Right renal cortex interstitium (tissue), 3 donors: ENCODE results near the gene INPP1. TPM values are rescaled to one million over a fixed set of nuclear protein-coding genes. Genes with fewer than 3 reads are reported as not detected.

Experiments used
- DNase-seq, 3 donors: peaks; one replicate each; pipeline ENCODE4 v3.0.0-alpha.2; 2013; ENCODE audit warnings: low read depth in 3 of 3, low spot score in 2 of 3
- polyA plus RNA-seq, 3 donors: library from polyadenylated mRNA; unstranded; fragments of 120-200 nt; gene quantifications; one replicate each; pipeline ENCODE4 v1.2.1, GENCODE V29; 2013; ENCODE audit not compliant: insufficient read length in 3 of 3

INPP1 gene
- polyA plus RNA-seq, 3 donors, result 10.8 to 14.3 (median 14.0) TPM

DNA sequence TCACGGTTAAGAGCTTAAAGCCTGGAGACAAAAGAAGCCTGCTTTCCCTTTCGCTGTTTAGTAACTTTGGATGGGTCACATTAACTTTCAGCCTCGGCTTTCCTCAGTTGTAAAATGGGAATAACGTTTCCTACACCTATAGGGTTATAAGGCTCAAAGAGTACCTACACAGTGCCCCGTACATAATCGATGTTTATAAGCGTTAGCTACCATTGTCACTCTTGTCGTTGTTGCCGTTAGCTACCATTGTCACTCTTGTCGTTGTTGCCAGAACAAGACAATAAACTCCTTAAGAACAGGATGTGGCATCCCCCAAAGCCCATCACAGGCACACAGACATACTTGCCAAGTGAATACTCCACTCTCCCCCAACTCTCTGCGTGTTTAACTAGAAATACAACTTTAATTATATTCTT is 63.9 kb downstream of the INPP1 start:
- no peak for DNase-seq

DNA sequence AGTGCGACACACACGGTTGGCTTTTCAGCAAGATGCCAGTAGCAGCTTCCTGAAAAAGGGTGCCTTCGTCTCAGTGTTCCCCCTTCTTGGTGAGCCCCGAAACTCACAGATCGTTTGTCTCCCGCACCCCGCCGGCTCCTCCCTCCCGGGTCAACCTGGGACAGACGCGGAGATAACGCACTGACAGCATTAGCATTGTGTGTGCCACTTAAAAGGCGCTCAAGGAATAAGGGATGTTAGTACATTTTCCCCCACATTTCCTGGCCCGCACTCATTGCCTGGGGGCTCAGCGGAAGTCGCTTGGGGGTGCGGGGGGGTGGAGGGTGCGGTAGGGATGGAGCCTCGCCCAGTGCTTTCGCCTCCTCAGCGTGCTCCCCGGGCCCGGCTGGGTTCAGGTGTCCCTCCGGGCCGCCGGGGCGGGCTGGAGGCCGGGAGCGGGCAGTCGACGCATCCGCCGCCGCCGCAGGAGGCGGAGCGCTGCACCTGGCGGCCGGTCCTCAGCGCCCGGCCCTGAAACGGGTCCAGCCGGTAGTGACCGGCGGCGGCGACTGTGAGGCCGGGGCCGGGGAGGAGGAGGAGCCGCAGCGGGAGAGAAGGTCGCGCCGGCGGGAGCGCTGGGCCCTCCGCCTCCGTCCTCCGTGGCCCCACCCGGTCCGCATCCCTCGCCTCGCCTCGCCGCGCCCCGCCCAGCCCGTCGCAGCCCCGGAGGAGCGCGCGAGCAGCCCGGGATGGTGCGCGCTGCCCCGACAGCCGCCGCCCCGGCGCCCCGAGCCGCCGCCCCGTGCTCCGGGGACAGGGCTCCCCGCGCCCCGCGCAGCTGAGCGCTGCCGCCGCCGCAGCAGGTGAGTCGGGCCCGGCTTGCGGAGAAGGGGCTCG is 64.5 kb downstream of the INPP1 start, which contains the start of gene MFSD6:
TSS of gene MFSD6 (plus strand) at position 694 of the 876 bp plus-strand sequence. CDS start 27,675 bp downstream, outside the sequence.
- DNase-seq, result no peak

DNA sequence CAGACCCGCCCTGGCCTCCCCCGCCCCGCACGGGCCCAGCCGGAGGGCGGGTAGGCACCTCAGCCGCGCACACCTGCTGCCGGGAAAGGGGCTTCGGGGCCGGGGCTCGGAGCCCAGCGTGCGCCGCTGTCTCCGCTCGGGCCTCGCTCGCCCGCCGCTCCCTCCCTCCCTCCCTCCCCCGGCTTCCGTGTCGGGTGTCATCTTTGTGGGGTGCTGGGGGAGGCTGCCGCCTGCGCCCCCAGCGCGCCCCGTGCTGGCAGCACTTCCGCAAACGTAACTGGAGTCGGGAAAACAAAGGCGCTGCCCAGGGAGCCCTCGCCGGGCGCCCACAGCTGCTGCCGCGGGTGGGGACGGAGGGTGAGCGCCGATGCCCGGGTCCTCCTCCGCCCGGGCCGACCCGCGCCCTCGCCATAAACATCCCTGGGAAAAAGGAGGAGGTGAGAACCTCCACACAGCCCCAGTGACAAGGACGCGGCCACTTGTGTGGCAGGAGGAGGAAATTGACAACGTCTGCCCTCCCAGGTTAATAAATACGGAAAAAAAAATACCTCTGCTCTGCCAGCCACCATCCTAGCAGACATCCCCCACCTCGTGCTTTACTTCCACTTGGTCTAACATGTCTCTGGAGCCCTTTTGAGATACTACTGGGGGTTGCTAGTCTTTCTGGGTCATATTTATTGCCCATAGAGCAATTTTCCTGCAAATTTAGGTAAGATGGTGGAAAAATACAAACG is 65.3 kb downstream of the INPP1 start:
- DNase-seq, result no peak

DNA sequence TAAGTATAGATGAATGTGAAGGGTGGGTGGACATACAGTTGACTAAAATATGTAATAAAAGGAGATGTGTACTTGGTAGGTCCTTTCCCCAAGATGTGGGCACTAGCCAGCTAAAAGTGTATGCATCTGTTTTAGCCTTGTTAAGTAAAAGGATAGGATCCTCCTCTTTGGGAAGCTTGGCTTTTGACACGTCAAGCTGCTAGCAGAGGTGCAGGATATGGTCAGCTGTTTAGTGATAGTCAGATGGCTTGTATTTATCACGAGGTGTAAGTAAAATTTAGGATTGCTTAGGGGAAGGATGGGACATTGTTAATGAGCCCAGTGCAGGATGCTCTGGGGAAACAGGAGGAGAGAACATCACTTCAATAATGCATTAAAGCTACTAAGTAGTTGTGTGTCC is 66.2 kb downstream of the INPP1 start:
- no peak for DNase-seq

DNA sequence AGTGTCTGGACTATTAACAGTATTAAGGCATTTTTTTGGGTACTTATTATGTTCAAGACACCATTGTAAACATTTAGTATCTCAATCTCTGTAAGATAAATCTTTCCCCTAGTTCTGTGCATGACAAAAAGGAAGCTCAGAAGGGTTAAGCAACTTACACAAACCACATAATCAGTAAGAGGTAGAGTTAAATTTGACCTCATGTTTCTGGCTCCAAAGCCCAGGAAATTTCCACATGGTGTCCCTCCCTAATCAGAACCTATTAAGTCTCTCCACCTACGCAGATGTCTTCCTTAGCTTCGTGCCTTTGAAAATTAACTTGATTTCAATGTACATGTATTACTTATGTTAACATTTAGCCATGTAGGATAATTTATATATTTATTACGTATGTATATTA is 66.8 kb downstream of the INPP1 start:
- DNase-seq, result no peak

DNA sequence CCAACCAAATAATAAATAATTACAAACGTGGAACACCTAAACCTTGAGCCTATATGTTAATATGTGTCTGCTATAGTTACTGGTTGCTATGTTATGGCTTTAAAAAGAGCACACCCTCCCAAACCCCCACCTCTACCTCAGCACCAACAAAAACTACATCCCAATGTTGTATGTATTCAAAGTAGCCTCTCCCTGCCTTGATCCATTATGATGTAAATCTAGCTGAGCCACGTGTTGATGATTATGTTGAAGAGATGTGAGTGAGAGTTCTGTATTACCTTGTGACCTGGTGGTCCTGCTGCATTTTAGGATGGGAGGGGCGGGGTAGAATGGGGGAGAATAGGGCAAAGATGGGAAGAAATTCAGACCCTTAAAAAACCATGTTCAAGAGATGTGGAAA is 69.6 kb downstream of the INPP1 start:
- DNase-seq, result no peak

DNA sequence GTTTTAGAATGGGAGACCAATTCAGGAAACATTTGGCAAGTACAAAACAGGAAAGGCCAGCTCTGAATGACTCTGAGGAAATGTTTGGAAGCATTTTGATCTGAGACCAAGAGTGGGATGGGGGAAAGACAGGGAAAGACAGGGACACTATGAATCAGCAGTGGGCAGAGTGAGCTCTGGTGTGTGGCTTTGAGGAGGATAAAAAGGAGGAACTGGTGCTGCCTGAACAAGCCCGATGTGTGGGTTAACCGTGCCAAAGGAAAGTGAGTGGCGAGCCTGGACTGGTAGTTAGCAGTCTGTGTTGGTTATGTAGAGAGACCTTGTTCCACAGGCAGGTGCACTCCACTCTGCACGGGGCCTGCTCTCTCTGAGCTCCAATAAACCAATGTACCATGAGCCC is 70.0 kb downstream of the INPP1 start:
- DNase-seq, result no peak

DNA sequence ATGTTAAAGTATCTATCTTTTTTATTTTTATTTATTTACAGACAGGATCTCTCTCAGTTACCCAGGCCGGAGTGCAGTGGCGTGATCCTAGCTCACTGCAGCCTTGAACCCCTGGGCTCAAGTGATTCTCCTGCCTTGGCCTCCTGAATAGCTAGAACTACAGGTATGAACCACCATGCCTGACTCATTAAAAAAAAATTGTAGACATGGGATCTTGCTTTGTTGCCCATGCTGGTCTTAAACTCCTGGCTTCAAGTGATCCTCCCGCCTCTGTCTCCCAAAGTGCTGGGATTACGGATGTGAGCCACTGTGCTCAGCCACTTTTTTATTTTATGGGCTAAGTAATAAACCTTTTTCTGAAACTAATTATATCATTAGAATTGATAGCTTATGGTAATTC is 71.9 kb downstream of the INPP1 start:
- no peak for DNase-seq

DNA sequence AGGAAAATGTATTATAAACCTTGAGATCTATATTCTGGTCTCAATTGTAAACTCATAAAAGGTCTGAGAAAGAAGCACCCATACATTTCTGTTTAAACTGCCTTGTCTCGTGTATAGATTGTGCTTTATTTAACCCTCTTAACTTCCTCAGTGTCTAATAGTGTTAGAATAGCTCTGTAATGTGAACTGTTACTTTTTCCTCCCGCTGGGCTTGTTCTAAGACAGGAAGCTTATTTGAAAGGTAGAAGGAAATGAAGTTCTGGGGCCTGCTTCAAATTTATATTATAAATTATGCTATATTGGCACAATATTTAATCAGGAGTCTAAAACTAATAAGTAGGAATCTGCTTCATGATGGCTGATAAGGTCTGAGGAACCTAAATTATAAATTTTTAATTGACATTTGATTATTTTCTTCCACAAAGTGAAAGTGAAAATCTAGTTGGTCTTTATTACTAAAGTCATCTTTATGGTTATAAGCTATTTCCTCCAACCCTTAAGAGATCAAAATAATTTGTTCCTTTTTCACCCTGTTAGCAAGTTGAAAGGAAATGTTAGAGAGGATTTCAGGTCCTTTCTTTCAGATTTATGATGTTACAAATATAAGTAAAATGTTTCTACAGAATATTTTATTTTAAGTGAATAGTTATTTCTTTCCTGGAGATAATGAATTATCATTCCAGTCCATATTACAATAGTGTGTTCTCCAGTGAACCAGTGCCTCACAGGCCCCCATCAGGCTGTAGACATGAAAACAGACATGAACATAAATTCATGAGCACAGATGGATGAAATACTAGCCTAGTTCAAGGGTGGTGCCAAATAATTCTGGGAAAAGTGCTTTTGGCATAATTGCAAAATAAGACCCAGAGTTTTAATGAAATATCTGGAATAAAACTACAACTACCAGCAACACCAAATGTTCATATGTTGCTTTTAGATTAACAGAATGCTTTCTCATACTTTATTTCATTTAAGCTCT is 72.7 kb downstream of the INPP1 start:
- no peak for DNase-seq

DNA sequence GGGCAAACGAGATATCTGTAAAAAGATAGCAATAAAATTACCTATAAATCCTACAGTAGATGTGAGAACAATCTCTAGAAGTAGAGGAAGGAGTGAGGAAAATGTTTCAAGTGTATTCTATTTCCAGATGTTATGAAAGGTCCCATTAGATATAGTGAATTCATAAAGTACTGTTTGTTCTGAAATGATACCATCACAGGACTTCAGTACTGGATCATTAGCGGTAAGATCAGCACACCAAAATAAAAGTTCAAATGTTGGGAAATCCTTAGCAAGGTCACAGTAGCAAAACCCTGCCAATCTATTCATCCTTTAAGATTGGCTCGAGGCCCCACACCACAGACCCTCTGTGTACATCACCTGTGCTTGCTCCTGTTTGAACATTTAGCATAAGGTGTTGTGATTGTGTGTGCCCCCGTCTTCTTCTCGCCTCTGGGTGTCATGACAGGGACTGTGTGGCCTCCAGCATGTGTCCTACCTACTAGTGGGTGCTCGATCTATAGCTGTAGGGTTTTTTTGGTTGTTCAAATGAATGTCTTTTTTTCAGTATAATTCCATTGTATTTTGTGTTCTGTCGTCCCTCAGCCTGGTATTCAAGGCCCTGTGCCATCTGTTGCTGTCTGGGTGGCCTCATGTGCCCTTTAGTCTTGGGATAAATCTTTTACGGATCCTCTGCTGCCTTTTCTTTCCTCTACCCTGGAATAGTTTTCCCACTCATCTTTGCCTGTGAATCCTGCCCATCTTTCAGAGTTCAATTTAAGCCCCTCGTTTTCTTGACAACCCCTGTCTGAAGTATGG is 73.9 kb downstream of the INPP1 start:
- no peak for DNase-seq

DNA sequence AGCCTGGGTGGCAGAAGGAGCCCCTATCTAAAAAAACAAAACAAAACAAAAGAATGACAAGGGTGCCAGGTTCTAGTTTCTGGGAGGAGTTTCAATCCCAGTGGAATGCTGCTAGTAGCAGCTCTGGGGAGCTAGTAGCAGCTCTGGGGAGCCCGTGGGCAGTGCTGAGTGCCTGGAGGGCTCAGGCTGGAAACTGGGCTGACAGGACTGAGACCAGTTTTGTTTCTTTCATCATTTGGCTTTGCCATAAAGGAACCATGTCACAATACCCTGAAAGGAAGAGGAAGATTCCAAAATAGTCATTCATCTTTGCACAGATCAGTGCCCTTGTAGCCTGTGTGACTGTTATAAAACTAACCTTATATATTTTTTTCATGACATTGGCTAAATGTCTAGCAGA is 75.3 kb downstream of the INPP1 start:
- DNase-seq, result no peak

DNA sequence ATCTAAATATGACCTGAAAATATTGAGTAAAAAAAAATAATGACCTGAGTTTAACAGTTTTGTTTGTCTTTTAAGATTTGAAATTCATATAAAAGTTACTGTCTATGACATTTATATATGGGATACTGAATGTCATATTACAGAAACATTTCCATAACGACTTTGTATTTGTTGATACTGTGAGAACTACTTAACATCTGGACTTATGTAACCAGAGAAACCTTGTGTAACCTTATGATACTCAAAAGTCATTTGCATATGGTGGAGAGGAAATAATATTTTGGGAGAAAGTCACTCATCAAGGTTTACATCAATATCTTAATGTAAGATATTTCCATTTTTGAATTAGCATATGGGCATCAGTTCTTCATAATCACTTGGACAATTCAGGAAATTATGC is 77.4 kb downstream of the INPP1 start:
- no peak for DNase-seq

Other genes starting within 250 kb of the INPP1 start
- 10 to 100 TPM; 72.2 to 82.9 (median 81.6) TPM for gene HIBCH, start 23.8 kb upstream of the INPP1 start, polyA plus RNA-seq
- 10 to 100 TPM; 14.9 to 16.2 (median 15.6) TPM for gene MFSD6, start 64.8 kb downstream of the INPP1 start, polyA plus RNA-seq
- 10 to 100 TPM; 12.1 to 15.3 (median 13.5) TPM for gene NEMP2, start 191.1 kb downstream of the INPP1 start, polyA plus RNA-seq